Stimulated activated CD4-positive, alpha-beta T cell treated with anti-CD3 and anti-CD28 coated beads, TNF-alpha, amount 100 ng/mL, for 1 hour (primary cell): ENCODE data around the gene MSH2.
"Not testable (repeated sequence)": the region's sequence is repeated elsewhere in the genome, so short reads cannot be mapped to it uniquely, and the experiment has no call there.

Experiments used
- DNase-seq, 3 donors: peaks; one replicate each; pipeline ENCODE4 v3.0.0-alpha.2; 2020; ENCODE audit warnings: low read depth in 3 of 3, low spot score in 1 of 3

Gene MSH2

DNA sequence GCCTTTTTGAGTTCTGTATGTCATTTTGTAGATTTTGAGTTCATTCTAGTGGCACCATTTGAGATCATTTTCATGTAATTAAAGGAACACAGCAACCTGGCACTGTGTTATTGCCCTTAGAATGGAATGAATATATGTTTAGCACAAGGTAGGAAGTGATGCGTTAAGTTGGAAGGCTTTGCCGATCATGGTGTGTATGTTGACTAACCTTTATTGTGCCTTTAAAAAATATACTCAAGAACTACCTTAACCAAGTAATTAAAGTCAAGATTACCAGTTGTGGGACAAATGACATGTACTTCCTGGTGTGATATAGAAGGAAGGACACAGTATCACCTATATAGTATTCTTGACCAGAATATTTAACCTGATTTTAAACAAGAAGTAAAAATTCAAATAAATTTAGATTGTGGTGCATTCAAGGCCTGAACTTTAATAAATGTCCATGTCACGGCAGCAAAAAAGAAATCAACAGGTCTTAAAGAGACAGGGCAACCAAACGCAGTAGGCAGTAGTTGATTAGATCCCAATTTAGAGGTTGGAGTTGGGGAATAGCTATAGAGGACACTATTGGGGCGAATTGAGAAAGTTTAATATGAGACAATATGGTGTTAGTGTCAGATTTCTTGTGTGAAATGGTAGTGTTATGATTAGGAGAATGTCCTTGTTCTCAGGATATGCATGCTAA lies 68.6 kb downstream of the MSH2 start:
- DNase-seq, result no peak

DNA sequence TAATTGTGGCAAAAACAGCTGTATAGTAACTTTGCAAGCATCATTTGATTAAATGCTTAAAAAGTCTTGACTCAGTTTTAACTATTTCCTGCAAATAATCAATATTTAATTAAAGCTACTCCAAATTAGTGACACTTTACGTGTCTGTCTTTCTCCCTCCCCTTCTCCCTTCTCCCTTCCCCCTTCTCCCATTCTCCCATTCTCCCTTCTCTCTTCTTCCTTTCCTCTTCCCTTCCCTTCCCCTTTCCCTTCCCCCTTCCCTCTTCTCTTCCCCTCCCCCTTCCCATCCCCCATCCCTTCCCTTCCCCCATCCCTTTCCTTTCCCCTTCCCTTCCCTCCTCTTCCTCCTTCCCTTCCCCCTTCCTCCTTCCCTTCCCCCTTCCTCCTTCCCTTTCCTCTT lies 76.9 kb downstream of the MSH2 start:
- DNase-seq, result no peak

DNA sequence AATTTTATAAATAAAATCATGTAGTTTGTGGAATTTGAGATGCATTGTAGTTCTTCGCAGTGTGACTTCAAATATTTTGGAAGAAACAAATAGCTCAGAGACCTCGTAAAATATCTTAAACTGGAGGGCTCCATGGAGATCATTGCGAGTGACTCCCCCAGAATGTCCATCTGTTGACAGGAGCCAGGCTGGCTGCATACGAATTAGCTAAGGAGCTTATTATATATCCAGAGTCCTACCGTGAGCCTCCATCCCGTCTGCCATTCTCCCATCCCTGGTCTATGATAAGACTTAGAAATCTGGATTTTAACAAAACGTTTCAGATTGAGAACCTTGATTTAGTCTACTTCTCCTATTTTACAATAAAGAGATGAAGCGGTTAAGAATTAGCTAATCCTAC lies 80.2 kb downstream of the MSH2 start:
- DNase-seq, result no peak

DNA sequence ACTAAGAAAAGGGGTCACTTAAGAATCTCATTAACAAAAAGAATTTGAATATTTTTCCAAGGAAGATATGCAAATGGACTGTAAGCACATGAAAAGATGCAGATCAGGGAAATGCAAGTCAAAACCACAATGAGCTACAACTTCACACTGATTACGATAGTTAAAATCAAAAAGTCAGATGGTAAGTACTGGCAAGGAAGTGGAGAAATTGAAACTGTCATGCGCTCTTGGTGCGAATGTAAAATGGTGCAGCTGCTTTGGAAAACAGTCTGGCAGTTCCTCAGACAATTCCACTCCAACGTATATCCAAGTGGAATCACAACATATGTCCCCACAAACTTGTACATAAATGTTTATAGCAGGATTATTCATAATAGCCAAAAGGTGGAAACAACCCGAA lies 81.4 kb downstream of the MSH2 start:
- DNase-seq, result no peak

DNA sequence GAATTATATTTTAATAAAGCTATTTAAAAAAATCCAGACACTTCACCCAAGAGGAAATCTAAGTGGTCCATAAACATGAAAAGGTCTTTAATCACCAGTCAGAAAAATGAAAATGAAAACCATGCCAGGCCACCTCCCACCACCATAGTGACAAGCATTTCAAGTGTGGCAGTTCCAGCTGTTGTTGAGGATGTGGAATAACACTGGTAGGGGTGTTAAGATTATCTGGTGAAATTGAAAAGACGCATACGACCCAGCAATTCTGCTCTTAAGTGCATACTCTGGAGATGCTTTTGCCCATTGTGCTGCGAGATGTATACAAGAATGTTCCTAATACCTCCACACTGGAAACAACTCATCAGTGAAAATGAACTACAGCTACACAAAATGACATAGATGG lies 82.2 kb downstream of the MSH2 start:
- DNase-seq, result no peak

DNA sequence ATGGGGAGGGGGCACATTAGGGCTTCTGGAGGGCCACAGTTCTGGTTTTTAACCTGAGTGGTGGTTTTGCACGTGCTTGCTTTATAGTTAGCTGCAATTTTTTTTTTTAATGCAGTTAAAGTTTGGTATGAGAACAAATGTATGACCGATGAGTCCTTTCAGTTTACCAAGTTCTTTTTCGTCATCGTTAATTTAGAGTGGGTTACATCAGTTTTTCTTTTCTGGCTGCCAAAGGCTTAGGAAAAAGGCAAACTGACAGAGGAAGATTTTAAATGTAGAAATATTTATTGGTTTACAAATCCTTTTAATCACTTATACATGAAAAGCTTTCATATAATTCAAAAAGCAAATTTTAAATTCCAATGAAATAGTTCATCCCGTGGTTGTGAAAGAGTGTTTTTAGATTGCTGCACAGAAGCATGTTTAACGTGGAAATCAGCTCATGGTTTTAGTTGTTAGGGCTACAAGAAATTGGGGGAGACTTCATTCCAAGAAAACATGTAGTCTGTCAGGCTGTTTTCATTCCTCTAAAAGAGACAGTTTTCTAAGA lies 82.9 kb downstream of the MSH2 start:
- DNase-seq, result no peak

DNA sequence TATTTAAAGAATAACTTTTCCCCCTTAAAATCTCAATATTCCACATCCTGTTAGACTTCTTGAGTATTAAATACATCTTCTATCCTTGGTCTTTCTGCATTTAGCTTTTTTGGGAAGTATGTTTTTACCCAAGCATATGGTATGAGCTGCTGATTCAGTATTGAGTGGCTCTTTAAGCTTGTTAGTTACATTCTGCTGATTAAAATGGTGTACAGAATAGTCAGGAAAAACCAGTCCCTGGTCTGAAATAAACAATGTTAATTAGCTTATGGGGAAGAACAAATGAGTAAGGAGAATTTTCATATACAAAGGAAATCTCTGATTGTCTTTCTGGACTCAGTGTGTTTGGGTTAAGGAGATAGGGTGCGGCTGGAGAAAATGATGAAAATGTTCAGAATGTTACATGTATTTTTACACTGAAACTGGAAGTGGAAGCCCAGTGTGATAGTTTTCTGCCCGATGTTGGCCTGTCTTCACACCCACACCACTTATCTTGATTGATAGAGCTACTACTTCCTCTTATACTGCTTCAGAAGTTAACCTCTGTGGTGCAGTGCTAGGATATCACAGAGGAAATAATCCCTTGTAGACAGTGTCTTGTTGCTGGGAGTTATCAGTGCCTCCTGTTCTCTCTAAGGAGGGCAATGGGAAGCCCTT lies 84.0 kb downstream of the MSH2 start:
- DNase-seq, result no peak

DNA sequence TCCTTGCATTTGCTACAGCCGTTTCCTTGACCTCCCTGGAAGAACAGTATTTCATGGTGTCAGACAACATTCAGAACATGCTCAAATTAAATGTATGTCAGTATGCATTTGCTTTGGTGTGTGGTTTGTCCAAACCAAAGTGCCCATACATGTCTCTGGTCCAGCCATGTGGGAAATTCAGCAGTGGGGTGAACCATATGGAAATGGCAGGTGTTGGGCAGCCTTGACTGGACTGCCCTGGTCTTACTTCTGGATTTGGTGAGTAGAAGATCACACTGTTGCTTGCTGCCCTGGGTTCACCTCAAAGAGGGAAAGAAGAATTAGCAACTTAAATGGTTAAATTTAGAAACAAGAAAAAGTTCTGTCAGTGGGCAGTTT lies 84.5 kb downstream of the MSH2 start:
- no peak for DNase-seq

DNA sequence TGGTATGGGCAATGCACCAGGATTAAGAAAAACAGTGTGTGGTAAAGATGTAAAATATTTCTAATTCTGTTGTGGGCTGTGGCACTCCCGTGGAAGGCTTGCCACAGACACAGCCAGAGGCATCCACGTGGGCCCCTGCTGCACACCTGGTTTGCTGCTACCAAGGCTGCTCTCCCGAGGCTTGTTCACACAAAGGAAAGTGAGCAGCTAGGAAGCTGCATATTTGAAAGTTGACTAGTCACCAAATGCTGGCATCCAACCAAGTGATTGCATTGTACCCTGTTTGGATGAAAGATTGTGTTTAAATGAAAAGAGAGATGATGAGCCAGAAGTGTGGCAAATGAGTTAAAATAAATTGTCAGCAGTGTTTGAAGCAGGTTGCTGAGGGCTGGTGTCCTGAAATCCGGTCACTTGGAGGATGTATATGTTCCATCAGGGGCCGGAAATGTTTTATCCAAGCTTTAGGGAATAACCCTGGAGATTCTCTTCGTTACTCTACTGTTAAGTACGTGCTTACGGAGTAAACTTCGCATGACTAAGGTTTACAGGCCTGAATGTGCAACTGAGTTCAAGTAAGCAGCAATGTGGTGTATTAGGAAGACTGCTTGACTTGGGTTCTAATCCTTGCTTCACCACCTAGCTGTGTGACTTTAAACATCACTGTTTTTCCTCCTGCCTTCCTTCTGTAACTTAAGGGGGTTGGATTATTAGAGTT lies 86.1 kb downstream of the MSH2 start:
- DNase-seq, result no peak

DNA sequence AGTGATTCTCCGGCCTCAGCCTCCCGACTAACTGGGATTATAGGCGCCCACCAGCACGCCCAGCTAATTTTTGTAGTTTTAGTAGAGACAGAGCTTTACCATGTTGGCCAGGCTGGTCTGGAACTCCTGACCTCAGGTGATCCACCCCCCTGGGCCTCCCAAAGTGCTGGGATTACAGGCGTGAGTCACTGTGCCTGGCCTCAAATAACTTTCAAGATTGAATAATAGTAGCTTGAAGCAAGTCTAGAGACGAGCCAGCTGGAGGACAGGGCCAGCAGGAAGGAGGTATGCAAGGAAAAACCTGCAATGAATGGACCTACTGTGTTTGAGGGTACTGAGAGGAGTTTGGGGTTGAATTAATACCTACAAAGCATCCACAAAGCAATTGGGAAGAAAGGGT lies 87.5 kb downstream of the MSH2 start:
- DNase-seq, result no peak

DNA sequence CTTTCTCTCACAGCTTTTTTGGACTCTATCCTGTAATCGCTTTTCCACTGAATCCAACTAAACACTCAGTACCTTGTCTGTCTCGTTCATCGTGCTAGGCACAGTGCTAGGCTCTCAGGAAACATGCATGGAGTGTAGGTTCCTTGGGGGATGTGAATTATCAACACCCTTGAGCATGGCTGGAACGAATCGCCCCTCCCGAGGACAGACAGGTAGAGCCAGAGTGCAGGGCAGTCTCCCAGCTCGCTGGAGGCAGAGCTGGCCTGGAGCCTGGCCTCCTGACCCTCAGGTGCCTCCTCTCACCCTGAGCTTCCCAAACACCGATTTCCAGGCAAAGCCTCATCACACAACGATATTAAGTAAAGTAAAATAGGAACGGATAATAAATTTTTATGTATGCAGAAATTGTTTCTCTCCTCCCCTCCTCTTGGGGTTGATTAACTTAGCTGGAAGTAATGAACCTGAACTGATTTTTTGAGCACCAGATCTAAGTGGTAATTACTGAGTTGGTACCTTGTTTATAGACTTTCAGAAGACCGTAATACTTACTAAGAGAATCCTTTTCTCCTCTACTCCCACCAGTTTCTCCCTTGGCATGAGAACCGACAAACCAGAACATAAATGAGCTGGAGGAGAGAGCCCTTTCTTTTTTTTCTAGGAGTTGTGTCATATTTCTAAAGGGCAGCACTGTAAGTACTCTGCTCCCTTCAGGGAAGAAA lies 90.5 kb downstream of the MSH2 start:
- no peak for DNase-seq

DNA sequence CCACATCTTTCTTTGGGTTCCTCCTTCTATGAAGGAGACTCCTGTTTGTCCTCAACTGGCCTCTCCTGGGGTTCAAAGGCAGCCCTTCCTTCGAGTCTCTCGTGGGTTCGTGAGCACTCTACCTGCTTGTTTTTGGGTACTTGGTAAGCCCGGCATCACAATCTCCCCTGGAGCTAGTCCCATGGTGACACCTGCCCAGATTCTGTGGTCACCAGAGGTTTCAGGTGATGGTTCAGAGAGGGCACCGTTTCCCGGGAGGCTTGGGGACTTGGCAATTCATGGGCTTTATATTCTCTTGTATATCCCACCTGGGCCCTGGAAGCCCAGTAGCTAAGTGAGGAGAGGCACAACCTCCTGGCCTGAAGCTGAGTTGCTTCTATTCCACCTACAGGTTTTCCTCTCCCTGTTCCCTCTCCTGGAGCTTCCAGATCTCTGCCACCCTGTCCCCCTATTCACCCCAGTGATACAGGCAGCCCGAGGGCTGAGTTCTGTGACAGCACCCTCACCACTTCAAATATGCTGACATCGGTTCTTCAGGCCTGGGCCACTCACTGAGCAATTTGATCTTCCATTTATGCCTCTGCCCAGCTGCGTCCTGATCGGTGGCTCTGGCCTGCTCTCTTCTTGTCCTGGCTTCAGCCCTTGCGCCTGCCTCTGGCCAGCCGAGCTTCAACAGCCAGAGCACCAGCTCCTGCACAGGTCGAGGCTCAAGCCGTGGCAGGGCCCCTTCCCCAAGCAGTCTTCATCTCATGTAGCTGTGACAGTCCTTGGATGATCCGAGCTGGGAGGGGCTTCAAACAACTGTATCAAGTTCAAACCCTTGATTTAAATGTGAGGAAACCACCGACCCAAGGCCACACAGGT lies 91.5 kb downstream of the MSH2 start:
- DNase-seq, result no peak

DNA sequence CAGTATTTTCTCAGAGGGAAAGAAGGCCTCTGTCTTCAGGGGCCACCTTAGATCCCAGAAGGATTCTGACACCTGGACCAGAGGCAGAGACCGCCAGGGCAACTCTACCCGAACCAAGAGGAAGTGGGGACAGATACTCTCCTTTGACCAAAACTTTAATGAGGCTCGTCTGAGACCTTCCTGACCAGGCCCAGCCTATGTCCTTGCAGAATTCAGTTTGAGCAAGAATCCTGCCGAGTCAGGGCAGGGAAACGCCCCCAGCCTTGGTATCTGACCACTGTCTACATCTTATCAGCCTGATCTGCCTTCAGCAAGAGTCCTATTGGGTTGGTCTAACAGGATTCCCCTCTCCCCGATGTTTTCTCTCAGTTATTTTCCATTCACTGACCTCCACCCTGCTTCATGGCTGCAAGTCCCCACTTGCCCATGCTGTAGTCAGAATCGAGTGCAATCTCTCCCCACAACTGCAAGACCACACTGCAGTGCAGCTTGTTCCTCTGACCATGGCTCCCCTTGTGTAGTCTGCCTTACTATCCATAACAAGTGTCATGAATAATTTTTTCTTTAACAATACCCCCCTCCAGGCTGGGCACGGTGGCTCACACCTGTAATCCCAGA lies 95.0 kb downstream of the MSH2 start:
- DNase-seq, result no peak

DNA sequence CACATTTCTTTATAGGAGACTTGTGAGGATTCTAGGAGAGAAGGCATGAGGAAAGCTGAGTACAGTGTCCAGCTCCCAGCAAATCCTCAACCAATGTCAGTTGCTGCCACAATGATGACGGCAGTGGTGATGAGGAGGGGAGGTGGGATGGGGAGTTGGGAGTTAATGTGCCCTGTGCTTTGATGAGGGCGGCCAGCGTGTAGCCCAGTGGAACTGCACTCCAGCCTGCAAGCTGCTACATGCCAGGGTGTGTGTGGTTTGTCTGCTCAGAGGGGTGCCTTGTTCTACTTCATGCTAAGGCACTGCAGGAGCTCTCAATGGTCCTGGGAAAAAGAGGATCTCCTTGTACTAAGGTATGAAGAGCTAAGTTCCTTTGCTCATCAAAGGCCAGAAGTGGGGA lies 96.1 kb downstream of the MSH2 start:
- no peak for DNase-seq

DNA sequence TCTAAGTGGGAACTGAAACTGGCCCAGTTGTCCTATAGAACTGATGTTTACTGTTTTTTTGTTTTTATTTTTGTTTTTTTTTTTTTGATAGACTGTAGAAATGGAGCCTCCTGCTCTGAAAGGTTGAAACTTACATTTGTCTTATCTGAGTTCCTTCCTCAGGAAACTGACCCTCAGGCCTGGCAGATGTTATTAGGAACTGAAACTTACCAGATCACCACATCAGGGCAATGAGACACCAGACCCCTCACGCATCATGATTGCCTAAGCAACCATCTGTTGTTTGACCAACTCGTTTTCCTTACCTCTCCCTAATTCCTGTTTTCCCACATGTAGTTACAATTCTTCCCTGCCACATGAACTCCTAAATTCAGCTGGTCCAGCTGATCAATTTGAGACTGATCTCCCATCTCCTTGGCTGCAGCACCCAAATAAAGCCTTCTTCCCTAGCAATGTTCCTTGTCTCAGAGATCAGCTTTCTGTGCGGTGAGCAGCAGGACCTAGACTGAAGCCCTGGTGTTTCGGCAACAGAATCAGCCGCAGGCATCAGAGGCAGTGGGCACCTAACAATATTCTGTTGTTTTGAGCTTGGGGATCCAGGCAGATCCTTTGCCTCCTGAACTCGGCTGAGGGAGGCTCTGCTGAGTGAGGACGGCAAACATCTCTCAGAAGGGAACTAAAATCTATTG lies 96.8 kb downstream of the MSH2 start:
- no peak for DNase-seq

DNA sequence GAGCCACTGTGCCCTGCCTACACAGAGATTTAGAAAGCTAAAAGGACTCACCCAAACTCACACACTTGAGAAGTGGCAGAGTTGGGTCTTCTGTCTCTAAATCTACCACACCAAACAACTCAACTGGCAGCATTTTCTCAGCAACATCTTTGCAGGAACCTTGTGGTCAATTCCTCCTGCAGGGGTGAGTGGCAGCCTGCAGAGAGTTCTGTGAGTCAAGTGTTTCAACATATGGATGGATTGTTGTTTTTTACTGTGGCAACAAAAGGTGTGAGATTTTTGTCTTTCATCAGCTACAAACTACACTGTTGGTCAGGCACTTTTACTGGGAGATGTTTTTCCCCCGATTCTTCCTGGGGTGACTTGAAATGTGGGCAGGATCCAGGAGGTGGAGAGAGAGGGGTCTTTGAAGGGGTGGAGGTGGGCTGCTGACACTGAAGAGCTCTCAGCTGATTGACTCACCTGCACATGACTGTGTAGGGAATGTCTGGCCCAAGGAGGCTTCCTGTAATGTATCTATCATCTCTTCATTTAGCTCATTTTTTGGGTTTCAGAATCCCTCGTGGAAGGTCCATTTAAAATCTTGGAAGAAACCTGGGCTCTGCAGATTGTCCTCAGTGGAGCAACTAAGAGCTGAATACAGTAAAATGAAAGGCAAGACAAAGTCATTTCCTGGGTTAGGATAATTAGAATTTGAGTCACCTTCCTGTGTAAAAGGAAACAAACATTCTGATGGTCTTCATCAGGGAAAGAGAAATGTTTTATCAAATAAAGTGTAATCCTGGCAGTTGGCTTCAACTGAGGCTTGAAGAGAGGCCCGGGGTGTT lies 98.6 kb downstream of the MSH2 start:
- no peak for DNase-seq

DNA sequence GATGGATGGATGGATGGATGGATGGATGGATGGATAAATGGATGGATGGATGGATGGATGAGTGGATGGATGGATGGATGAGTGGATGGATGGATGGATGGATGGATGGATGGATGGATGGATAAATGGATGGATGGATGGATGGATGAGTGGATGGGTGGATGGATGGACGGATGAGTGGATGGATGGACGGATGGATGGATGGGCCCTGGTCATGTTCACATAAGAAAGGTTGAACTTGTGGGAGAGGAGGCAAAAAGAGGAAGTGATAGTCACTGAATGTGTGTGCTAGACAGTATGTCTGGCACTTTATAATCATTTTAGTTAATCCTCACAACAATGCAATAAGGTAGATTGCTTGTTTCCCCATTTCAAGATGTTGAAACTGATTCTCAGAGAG lies 99.5 kb downstream of the MSH2 start:
- not testable (repeated sequence) for DNase-seq

DNA sequence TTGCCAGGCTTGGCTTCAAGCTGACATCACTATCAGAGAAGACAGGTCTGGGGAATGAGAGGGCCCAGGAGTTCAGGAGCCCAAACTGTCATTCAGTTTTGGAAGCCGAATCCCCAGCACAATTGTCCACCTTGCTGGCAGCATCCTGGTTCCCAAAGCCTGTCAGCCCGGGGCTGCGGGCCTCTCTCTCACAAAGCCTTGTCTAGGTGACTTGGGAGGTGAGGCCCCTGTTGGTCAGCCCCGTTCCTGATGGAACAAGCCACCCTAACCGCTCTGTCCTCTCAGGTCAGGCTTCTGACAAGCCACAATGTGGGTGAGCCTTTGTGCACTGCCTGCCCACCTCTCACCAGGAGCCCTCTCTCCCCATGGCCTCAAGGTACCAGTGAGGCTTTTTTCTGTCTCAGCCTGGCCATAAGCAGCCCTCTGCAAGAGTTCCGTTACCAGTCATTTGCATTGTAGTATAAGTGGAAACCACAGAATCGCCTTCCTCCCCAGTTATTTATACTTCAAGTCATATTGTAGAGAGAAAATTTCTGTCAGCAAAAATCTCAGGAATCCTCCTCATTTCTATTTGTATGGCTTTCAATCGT lies 100.6 kb downstream of the MSH2 start:
- DNase-seq, result no peak
